ENCODE measurements around the gene C6.

DNA sequence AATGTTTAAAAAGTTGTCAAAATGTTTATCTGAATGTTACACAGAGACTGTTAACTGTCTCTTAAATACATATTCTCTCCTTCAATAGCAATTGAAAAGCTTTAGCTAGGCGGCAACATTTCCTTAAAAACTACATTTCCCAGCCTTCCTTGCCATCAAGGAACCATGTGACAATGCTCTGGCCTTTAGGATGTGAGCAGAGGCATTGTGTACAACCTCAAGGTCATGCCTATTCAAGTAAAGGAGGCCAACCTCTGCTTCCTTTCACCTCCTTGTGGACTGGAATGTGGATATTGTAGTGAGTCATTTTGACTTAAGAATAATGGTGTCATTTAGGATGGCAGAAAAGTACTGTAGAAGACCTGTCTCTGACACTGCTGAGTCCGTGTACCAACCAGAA lies 118.5 kb downstream of the C6 start:
- TF ChIP-seq, protein P1, sequence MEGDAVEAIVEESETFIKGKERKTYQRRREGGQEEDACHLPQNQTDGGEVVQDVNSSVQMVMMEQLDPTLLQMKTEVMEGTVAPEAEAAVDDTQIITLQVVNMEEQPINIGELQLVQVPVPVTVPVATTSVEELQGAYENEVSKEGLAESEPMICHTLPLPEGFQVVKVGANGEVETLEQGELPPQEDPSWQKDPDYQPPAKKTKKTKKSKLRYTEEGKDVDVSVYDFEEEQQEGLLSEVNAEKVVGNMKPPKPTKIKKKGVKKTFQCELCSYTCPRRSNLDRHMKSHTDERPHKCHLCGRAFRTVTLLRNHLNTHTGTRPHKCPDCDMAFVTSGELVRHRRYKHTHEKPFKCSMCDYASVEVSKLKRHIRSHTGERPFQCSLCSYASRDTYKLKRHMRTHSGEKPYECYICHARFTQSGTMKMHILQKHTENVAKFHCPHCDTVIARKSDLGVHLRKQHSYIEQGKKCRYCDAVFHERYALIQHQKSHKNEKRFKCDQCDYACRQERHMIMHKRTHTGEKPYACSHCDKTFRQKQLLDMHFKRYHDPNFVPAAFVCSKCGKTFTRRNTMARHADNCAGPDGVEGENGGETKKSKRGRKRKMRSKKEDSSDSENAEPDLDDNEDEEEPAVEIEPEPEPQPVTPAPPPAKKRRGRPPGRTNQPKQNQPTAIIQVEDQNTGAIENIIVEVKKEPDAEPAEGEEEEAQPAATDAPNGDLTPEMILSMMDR (IDR thresholded peaks at IDR 0.05 in 2 of 3, conservative IDR thresholded peaks at IDR 0.05 in 1 of 3; ENCODE audit: control insufficient read depth in 2 of 3, extremely low read depth in 1 of 3, insufficient read depth in 1 of 3, low read depth in 3 of 3, low read length in 3 of 3), result no peak
- no peak for TF ChIP-seq HDAC6 (IDR thresholded peaks at IDR 0.05; ENCODE audit: unreplicated experiment)
- TF ChIP-seq POLR2AphosphoS2 (IDR thresholded peaks at IDR 0.05; ENCODE audit: low read depth, low read length), result no peak
- TF ChIP-seq SIN3A (IDR thresholded peaks at IDR 0.05; ENCODE audit: low read depth, low read length), result no peak
- no peak for TF ChIP-seq MTA3 (IDR thresholded peaks at IDR 0.05; ENCODE audit: borderline replicate concordance, low read length)
- TF ChIP-seq CHD4 (IDR thresholded peaks at IDR 0.05), result no peak
- TF ChIP-seq, protein P2, sequence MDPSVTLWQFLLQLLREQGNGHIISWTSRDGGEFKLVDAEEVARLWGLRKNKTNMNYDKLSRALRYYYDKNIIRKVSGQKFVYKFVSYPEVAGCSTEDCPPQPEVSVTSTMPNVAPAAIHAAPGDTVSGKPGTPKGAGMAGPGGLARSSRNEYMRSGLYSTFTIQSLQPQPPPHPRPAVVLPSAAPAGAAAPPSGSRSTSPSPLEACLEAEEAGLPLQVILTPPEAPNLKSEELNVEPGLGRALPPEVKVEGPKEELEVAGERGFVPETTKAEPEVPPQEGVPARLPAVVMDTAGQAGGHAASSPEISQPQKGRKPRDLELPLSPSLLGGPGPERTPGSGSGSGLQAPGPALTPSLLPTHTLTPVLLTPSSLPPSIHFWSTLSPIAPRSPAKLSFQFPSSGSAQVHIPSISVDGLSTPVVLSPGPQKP (IDR thresholded peaks at IDR 0.05; ENCODE audit: low read depth, low read length), result no peak
- no peak for TF ChIP-seq ZSCAN29 (IDR thresholded peaks at IDR 0.05)
- TF ChIP-seq NFXL1 (IDR thresholded peaks at IDR 0.05; ENCODE audit: borderline replicate concordance), result no peak
- TF ChIP-seq, protein P3, sequence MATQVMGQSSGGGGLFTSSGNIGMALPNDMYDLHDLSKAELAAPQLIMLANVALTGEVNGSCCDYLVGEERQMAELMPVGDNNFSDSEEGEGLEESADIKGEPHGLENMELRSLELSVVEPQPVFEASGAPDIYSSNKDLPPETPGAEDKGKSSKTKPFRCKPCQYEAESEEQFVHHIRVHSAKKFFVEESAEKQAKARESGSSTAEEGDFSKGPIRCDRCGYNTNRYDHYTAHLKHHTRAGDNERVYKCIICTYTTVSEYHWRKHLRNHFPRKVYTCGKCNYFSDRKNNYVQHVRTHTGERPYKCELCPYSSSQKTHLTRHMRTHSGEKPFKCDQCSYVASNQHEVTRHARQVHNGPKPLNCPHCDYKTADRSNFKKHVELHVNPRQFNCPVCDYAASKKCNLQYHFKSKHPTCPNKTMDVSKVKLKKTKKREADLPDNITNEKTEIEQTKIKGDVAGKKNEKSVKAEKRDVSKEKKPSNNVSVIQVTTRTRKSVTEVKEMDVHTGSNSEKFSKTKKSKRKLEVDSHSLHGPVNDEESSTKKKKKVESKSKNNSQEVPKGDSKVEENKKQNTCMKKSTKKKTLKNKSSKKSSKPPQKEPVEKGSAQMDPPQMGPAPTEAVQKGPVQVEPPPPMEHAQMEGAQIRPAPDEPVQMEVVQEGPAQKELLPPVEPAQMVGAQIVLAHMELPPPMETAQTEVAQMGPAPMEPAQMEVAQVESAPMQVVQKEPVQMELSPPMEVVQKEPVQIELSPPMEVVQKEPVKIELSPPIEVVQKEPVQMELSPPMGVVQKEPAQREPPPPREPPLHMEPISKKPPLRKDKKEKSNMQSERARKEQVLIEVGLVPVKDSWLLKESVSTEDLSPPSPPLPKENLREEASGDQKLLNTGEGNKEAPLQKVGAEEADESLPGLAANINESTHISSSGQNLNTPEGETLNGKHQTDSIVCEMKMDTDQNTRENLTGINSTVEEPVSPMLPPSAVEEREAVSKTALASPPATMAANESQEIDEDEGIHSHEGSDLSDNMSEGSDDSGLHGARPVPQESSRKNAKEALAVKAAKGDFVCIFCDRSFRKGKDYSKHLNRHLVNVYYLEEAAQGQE (IDR thresholded peaks at IDR 0.05; ENCODE audit: low read depth, low read length), result no peak
- TF ChIP-seq POLR2A (IDR thresholded peaks at IDR 0.05; ENCODE audit: low read depth, low read length), result no peak
- no peak for TF ChIP-seq CEBPB (IDR thresholded peaks at IDR 0.05; ENCODE audit: borderline replicate concordance in 1 of 2, low read depth in 2 of 2, low read length in 2 of 2)
- no peak for TF ChIP-seq SP1 (IDR thresholded peaks at IDR 0.05; ENCODE audit: low read depth, low read length)
- no peak for TF ChIP-seq ASH2L (IDR thresholded peaks at IDR 0.05; ENCODE audit: borderline replicate concordance, low read depth)
